GM18517 (cell line): ENCODE measurements around the gene CHORDC1.
"Not testable (repeated sequence)": the region's sequence is repeated elsewhere in the genome, so short reads cannot be mapped to it uniquely, and the experiment has no call there.

ENCODE experiments used
- ATAC-seq: cut with Tn5 transposase; IDR thresholded peaks from one replicate; pipeline ENCODE4 v1.9.1; 2021; ENCODE audit warnings: mild to moderate bottlenecking, moderate library complexity; ENCODE audit not compliant: unreplicated experiment

CHORDC1 gene

DNA sequence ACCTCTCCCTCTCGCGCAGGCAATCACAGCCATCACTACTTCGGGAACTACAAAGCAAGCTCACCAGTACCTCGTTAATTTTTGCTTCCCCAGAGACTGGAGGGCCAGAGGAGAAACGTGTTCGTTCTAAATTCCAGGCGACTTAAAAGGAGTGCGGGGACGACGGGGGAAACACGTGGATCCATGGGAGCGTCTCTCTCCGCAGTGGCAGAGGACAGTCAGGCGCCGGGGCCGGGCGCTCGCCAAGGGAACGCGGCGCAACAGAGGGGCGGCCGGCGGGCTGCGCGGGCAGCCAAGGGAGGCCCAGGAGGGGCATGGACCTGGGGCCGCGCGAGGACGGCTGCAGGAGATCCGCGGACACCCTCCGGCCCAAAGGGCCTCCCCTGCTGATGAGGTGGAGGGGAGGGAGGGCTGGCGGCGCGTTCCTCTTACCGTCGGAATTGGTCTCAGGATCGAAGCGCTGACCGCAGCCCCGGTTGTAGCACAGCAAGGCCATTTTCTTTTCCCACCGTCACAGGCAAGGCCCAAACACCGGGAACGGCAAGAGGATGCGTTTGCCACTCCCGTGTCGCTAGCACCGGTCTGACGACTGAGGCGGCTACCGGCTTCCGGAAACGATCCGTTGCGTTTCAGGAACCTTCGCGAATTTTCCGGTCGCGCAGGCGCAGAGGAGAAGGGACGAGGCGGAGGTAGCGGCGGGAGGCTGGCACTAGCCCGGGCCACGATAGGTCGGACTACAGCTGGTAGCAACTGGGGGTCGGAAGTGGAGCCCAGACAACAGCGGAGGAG is at the start of gene CHORDC1:
CHORDC1 (minus strand) TSS at position 591 of the 789 bp plus-strand sequence; CDS start at position 496, 95 bp downstream.
- peak; percentile 88 for ATAC-seq

DNA sequence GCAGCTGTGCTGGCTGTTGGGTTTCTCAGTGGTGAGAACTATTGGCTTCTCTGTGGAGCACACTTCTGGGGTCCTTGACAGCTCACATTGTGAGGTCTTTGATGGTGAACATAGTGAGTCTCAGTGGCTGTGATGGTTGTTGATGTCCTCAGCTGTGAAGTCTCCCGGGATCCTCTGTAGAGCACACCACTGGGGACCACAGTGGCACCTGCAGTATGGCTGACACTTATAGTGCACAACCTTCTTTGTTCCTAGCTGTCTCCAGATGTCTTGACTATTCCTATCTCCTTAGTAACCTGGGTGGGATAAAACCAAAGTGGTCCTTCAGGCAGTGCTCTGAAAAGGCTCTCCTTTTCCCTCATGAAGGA is 34.3 kb upstream of the CHORDC1 start:
- ATAC-seq: no peak

DNA sequence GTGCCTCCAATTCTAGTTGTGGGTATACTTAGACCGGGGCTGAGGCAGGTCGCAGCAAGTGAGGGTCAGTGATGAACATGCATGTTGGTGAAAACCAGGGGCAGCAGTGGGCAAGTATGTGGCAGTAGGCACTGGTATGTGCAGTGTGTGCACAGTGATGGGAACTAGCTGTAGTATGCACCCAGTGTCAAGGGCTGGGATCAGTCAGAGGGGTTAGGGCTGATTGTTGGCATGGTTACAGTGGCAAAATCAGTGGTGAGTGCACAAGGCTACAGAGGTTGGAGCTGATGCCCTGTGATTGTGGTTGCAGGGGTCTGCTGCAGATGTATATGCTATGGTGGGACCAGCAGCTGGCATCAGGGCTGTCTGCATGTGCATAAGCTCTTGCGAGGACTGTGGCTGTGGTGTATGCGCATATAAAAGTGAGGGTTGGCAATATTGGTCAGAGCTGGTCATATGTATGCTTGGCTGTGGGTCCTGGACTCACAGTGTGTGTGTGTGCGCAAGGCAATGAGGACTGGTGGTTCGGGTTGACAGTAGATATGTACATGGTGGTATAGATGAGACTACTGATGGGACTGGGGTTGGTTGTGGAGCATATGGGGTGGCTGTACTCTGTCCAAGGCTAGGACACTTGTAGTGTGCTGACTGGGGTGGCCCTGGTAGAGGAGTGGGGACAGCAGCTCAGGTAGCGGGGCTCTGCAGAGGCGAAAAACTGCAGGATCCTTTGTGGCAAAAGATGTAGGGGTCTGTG is 33.7 kb upstream of the CHORDC1 start:
- ATAC-seq: no peak

DNA sequence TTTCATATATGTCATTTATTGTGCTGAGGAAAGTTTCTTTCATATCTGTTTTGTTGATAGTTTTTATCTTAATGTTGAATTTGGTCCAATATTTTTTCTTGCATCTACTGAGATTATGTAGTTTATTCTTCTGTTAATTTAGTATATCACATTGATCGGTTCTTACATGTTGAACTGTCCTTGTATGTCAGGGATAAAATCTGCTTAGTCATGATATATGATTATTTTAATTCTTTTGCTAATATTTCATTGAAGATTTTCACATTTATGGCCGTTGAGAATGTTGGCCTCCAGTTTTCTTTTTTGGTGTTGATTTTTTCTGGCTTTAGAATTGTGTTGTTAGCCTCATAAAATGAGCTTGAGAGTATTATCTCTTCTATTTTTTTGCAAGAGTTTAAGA is 31.2 kb upstream of the CHORDC1 start:
- no peak for ATAC-seq

DNA sequence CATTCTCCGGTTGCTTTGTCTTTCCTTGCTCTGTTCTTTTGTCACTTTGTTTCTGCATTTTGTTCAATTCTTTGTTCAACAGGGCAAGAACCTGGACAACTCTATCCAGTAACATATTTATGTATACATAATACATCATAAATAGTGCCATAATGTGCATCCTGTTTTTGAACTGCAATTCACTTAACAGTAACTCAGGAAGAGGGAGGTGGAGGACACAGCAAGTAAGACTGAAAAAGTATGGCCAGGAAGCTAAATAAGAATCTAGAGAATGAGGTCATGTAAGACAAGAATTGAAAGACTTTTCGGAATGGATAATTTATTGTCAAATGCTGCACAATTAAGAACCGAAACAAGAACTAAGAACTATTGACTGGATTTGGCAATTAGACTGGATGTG is 29.2 kb upstream of the CHORDC1 start:
- ATAC-seq: no peak

DNA sequence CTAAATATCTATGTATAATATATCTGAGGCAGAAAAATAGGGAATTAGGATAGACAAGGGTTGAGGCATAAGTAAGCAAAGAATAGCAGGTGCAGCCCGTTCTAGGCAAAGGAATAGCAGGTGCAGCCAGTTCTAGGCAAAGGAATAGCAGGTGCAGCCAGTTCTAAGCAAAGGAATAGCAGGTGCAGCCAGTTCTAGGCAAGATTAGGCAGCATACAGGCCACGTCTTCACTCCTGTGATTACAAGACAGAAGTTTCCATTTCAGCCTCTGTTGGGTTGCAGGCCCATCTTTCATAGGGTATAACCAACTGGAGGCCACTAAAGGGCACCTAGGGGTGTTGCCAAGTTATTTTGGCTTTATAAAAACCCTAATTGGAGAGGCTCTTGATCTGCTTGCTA is 28.8 kb upstream of the CHORDC1 start:
- ATAC-seq: no peak

- no peak for ATAC-seq
These were observed 28.1 kb upstream of the CHORDC1 start for GRCh38 chr11:90250970-90251369.

DNA sequence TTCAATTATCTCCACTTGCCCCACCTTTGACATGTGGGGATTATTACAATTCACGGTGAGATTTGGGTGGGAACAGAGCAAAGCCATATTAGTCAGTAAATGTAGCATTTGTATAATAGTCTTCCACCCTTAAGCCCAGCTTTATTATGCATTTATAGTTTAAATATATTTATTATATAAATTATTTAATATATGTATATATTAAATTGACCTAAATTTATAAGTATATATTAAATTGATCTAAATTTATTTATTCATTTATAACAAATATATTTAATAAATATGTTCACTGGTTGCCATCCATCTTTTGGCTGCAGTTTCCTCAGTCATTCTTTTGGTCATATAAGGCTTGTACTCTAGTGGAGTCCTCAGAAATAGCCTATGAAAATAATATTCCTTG is 23.6 kb upstream of the CHORDC1 start:
- ATAC-seq: no peak

DNA sequence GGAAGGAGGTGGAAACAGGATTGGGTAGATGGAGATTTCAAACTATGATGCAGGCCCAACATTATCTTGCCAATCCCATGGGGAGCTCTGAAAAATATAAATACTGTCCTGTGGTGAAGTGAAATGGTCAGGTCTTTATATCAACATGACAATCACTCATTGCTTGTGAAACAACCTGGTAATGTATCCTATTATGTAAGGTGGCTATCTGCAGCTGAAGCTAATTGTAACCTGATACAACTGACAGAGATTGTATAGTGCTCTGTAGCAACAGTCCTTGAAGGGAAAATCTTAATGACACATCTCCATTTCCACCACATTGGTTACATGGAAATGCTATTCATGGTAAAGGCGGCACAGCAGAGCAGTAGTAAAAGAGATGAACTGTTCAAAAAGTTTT is 20.7 kb upstream of the CHORDC1 start:
- ATAC-seq: no peak

DNA sequence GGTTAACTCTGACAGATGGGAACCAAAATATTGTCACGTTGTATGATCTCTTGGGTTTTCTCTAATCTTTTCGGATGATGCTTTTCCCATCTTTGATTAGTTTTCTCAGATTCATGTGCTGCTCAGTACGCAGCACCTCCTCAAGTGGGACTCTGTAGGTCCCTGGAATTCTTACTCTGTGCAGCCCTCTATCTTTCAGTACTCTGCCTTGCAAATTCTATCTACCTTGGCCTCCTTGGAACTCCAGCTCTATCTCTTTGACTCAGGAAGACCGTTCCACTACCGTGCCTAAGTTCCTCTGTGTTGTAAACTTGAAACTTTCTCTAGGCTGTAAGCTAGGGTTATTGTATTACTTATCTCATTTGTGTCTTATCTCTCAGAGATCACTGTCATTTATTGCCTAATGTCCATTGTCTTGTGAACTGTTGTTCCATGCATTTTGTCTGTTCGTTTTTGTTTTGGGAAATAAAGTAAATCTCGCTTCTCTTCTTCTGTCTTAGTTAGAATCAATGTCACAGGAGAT is 20.1 kb upstream of the CHORDC1 start:
- no peak for ATAC-seq

DNA sequence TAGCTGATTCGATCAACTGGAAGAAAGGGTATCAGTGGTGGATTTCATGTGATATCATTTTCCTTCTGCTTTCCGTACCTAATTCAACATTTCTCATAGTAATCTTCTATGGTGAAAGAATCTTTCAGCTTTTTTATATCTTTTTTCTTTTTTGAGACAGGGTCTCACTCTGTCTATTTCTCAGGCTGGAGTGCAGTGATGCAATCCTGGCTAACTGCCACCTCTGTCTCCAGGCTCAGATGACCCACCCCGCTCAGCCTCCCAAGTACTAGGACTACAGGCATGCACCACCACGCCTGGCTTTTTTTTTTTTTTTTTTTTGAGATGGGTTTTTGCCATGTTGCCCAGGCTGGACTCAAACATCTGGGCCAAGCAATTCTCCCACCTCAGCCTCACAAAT is 18.6 kb upstream of the CHORDC1 start:
- no peak for ATAC-seq

DNA sequence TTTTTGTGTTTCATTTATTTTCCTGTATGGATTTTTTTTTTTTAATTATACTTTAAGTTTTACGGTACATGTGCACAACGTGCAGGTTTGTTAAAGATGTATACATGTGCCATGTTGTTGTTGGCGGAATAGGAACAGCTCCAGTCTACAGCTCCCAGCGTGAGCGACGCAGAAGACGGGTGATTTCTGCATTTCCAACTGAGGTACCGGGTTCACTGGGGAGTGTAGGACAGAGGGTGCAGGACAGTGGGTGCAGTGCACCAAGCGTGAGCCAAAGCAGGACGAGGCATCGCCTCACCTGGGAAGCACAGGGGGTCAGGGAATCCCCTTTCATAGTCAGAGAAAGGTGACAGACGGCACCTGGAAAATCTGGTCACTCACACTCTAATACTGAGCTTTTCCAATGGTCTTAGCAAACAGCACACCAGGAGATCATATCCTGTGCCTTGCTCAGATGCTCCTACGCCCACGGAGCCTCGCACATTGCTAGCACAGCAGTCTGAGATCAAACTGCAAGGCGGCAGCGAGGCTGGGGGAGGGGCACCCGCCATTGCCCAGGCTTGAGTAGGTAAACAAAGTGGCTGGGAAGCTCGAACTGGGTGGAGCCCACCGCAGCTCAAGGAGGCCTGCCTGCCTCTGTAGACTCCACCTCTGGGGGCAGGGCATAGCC is 17.3 kb upstream of the CHORDC1 start:
- ATAC-seq: not testable (repeated sequence)

GRCh38 chr11:90237004-90237403 is 14.2 kb upstream of the CHORDC1 start:
- ATAC-seq: no peak

GRCh38 chr11:90235526-90235925 is 12.7 kb upstream of the CHORDC1 start:
- ATAC-seq: no peak

DNA sequence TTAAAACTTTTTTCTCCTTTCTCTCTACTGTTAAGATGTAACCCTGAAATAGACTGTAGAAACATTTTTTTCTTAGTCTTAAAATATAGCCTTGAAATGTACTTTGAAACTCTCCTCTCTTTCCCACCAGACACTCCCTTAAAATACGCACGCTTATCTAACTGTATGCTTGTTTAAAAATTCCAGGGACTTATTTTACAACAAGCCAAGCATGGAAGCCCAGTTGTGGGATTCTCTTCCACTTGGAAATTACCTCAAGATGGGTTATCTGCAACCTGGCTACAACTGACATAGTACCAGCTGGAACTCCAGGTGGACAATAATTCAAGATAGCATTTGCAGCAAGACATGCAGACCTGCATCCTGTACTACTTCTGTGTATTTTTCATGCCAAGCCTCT is 12.1 kb upstream of the CHORDC1 start:
- ATAC-seq: no peak

DNA sequence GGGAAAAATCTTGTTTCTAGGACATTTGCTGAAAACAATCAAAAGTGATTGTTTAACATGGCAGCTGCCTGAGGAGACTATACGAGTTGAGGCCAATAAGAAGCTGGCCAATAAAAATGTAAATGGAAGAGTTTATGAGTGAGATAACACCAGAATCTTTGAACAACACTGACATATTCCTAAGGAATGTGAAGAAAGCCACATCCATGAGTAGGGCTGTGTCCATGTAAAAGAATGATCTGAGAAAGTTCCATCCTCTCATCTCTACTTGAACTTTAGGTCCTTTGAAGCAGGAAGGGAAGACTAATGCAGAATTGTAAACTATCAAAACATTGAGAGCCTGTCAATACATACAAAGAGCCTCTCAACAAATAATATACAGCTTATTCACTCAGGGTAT is 6.9 kb upstream of the CHORDC1 start:
- no peak for ATAC-seq

DNA sequence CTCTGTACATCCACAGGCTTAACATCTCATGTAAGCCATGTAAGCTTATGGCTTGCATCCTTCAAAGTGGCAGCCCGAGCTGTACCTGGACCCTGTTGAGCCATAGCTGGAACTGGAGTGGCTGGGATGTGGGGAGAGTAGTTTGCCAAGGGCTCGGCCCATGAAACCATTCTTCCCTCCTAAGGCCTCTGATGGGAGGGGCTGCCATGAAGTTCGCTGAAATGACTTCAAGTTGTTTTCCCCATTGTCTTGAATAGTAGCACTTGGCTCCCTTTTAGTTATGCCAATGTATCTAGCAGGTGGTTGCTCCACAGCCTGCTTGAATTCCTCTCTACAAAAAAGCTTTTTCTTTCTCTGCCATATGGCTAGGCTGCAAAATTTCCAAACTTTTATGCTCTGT is 5.2 kb upstream of the CHORDC1 start:
- ATAC-seq: no peak

GRCh38 chr11:90223248-90223585 is 368 bp upstream of the CHORDC1 start:
- ATAC-seq: peak; percentile 48

DNA sequence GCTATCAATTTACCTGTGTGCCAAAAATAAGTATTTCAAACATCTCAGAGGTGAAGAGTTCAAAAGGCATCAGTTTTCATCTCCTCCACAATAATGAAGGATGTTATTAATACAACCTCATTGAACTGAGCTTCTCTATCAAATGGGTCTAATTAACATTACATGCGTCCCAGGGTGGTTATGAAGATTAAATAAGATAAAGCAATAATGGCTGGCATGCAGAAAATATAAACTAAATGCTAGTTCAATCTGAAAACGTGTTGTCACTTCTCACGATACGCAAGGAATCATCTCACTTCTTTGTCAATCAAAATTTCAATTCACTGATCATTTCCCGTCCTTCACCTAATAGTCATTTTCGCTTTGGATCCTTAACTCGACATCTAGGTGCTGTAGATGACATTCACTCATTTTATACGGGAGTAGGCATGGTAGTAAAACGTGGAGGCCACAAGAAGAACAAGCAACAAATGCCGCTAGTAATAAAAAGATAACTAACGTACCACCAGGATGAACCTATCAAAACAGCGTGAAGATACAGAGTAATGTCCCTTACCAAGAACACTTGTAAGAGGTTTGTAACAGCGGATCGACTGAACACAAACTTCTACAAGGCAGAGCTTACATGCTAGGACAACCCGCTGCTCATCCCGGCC is 918 bp downstream of the CHORDC1 start:
- ATAC-seq: peak; percentile 5

- no peak for ATAC-seq
These were observed 2.5 kb downstream of the CHORDC1 start for GRCh38 chr11:90220391-90220790.

- no peak for ATAC-seq
These were observed 3.4 kb downstream of the CHORDC1 start for GRCh38 chr11:90219438-90219837.
